PFSK-1 (cell line): ENCODE results near the gene GZMH. TPM values are rescaled to one million over a fixed set of nuclear protein-coding genes. Genes with fewer than 3 reads are reported as not detected.

Experiments
- FOXP2 ChIP-seq: optimal IDR thresholded peaks from 2 replicates; pipeline ENCODE3; 2011; ENCODE audit warnings: borderline replicate concordance, control low read depth, inconsistent platforms; ENCODE audit not compliant: insufficient read depth; ENCODE audit errors: extremely low read length, extremely low read depth
- POLR2AphosphoS5 ChIP-seq: IDR thresholded peaks from 2 replicates; pipeline ENCODE4 v1.6.1; 2012; ENCODE audit warnings: low read depth, mild to moderate bottlenecking, control low read depth, low read length, moderate library complexity
- REST ChIP-seq, 2 experiments: IDR thresholded peaks; 2 replicates each; pipeline versions ENCODE4 v1.6.1 to v1.8.0; 2011 to 2012; ENCODE audit warnings: low read depth in 2 of 2, low read length in 2 of 2, control low read depth in 1 of 2, inconsistent platforms in 1 of 2, mild to moderate bottlenecking in 1 of 2, moderate library complexity in 1 of 2; ENCODE audit not compliant: insufficient read depth in 1 of 2
- SIN3A ChIP-seq: IDR thresholded peaks from 2 replicates; pipeline ENCODE4 v1.6.1; 2012; ENCODE audit warnings: mild to moderate bottlenecking, low read length, moderate library complexity, borderline replicate concordance; ENCODE audit not compliant: insufficient read depth
- TAF1 ChIP-seq: IDR thresholded peaks from 2 replicates; pipeline ENCODE4 v1.6.1; 2012; ENCODE audit warnings: low read length, control low read depth, borderline replicate concordance; ENCODE audit not compliant: insufficient read depth
- polyA plus RNA-seq: library from polyadenylated mRNA; unstranded; fragments of >200 nt; gene quantifications from one replicate; pipeline ENCODE4 v1.2.1, GENCODE V29; 2012; ENCODE audit warnings: low read depth, missing spikeins; ENCODE audit not compliant: insufficient read length

GZMH gene, protein sequence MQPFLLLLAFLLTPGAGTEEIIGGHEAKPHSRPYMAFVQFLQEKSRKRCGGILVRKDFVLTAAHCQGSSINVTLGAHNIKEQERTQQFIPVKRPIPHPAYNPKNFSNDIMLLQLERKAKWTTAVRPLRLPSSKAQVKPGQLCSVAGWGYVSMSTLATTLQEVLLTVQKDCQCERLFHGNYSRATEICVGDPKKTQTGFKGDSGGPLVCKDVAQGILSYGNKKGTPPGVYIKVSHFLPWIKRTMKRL
- not detected for polyA plus RNA-seq

DNA sequence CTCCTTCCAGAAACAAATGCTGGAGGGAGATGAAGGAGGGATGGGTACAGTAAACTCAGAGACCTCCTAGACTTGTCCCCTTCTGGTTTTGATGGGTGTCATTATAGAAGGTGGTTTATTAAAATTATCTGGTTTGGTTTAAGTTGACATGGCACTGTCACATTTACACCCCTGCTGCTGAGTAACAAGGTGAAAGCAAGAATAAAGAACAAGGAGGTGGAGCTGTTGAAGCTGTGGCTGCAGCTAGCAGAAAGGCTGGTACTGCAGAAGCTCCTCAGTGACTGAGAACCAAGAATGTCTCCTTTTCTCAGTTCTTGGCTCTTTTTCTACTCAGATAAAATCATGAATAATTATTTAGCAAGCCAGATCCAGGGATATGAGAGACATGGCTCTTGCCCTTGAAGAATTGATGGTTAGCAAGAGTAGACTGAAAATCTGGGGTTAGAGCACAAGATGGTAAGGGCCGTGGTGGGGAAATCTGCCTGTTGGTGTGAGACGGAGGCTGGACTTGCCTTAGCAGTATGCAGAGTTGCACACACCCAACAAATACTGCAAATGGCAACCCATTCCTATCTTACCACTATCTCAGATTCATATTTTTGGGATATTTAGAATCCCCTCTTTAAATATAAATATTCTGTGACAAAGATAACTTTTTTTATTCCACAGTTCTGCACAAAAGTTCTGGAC lies at the start of gene GZMH:
Gene GZMH, minus strand, starts transcription at position 31 of the 690 bp plus-strand sequence. CDS start 72 bp downstream, outside the sequence.
- TF ChIP-seq SIN3A (no peak), TAF1 (no peak), FOXP2 (no peak), REST (IDR thresholded peaks at IDR 0.05; ENCODE audit: insufficient read depth in 1 of 2, low read depth in 2 of 2, low read length in 2 of 2) (no peak), POLR2AphosphoS5 (no peak)

GRCh38 chr14:24639905-24640304 lies 30.4 kb upstream of the GZMH start:
- TF ChIP-seq FOXP2 (no peak), TAF1 (no peak)

DNA sequence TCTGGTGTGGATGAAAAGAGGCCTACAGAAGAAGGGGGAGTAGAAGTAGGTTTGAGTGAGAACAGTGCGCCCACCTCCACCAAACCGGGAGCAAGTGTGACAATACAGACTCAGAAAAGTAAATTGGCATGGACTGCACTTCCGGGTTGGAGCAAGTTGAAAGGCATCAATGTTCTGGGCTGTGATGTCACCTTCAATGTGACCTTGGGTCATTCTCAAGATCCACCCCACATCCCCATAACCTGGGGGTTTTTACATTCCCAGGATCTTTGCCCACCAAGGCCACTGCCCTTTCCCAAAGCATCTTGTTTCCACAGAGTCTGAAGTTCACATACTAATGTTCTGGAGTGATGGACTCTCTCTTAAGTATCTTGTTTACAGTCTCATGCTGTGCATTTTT lies 29.8 kb upstream of the GZMH start:
- TF ChIP-seq REST (IDR thresholded peaks at IDR 0.05; ENCODE audit: insufficient read depth in 1 of 2, low read depth in 2 of 2, low read length in 2 of 2) (no peak), POLR2AphosphoS5 (no peak), SIN3A (no peak), TAF1 (no peak), FOXP2 (no peak)

DNA sequence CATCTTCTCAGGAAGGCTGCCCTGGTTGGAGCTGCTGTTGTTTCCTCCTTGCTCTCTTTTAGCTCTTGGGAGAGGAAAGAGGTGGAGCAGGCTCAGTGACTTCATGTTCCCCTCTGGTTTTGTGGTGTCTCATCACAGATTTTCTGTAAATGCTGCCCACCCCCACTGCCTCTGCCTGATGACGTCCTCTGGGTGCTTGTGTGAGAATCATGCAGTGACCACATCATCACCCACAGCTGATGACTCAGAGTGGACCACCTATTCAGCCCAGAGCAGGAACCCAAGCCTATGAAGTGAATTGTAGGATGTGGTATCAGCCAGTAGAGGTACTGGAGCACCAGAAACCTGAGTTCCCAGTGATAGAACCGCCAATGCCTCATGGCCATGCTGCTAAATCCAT lies 24.7 kb upstream of the GZMH start, which contains the start of gene GZMB:
Gene GZMB, minus strand, starts transcription at position 33 of the 400 bp plus-strand sequence. Its CDS starts 30 bp downstream, at position 3.
- TF ChIP-seq FOXP2 (no peak), SIN3A (no peak), POLR2AphosphoS5 (no peak), REST (IDR thresholded peaks at IDR 0.05; ENCODE audit: insufficient read depth in 1 of 2, low read depth in 2 of 2, low read length in 2 of 2) (no peak), TAF1 (no peak)

- TF ChIP-seq REST (IDR thresholded peaks at IDR 0.05; ENCODE audit: insufficient read depth in 1 of 2, low read depth in 2 of 2, low read length in 2 of 2) (no peak), POLR2AphosphoS5 (no peak), TAF1 (no peak), SIN3A (no peak), FOXP2 (no peak)
Observed at GRCh38 chr14:24633353-24633752, 23.9 kb upstream of the GZMH start.
